Nephron progenitor cell (in vitro differentiated cells): ENCODE results near the gene LKAAEAR1.

ENCODE experiments used
- DNase-seq: peaks from one replicate; pipeline ENCODE4 v3.0.0; 2021
- H3K27ac Mint-ChIP-seq: 2 replicates; pipeline ENCODE4 v1.8.0; 2021; ENCODE audit warnings: mild to moderate bottlenecking, moderate library complexity, mixed read lengths
- H3K27me3 Mint-ChIP-seq: 2 replicates; pipeline ENCODE4 v1.8.0; 2021; ENCODE audit warnings: mild to moderate bottlenecking, low read depth, mixed read lengths; ENCODE audit not compliant: poor library complexity
- H3K36me3 Mint-ChIP-seq: 2 replicates; pipeline ENCODE4 v1.8.0; 2021; ENCODE audit warnings: low read depth, mixed read lengths
- H3K4me1 Mint-ChIP-seq: 2 replicates; pipeline ENCODE4 v1.8.0; 2021; ENCODE audit warnings: mixed read lengths
- H3K4me3 Mint-ChIP-seq: 2 replicates; pipeline ENCODE4 v1.8.0; 2021; ENCODE audit warnings: mild to moderate bottlenecking, moderate library complexity, mixed read lengths
- H3K9me3 Mint-ChIP-seq: 2 replicates; pipeline ENCODE4 v1.8.0; 2021; ENCODE audit warnings: mild to moderate bottlenecking, moderate library complexity, mixed read lengths
- CTCF ChIP-seq: fragments of 200-600 bp; sonication (generic); IDR thresholded peaks from 2 replicates; pipeline ENCODE4 v1.5.0; 2021; ENCODE audit warnings: antibody characterized with exemption

Gene LKAAEAR1

GRCh38 chr20:64048402-64049044 is 35.7 kb downstream of the LKAAEAR1 start:
- peak; percentile 62 for DNase-seq
- H3K27ac Mint-ChIP-seq, result no peak overlapping the region
- TF ChIP-seq CTCF, result no peak
- peaks cover 28% of the 10 kb centered on the region for H3K4me1 Mint-ChIP-seq
- H3K36me3 Mint-ChIP-seq, result no peaks in the 10 kb centered on the region
- H3K4me3 Mint-ChIP-seq, result no peak overlapping the region
- H3K9me3 Mint-ChIP-seq, result no peaks in the 10 kb centered on the region
- peaks cover 78% of the 10 kb centered on the region for H3K27me3 Mint-ChIP-seq

GRCh38 chr20:64047968-64048401 is 36.2 kb downstream of the LKAAEAR1 start:
- Mint-ChIP-seq H3K4me1 (peaks cover 22% of the 10 kb centered on the region), H3K4me3 (peak overlapping the region; percentile 28), H3K36me3 (no peaks in the 10 kb centered on the region), H3K9me3 (no peaks in the 10 kb centered on the region), H3K27me3 (peaks cover 84% of the 10 kb centered on the region), H3K27ac (no peak overlapping the region)
- TF ChIP-seq CTCF, result no peak
- DNase-seq, result peak; percentile 56

GRCh38 chr20:64047046-64047389 is 37.2 kb downstream of the LKAAEAR1 start:
- no peak for TF ChIP-seq CTCF
- no peaks in the 10 kb centered on the region for H3K9me3 Mint-ChIP-seq
- H3K4me1 Mint-ChIP-seq, result peaks cover 22% of the 10 kb centered on the region
- H3K36me3 Mint-ChIP-seq, result no peaks in the 10 kb centered on the region
- no peak overlapping the region for H3K27ac Mint-ChIP-seq
- no peak overlapping the region for H3K4me3 Mint-ChIP-seq
- no peak for DNase-seq
- H3K27me3 Mint-ChIP-seq, result peaks cover 85% of the 10 kb centered on the region

- H3K9me3 Mint-ChIP-seq, result no peaks in the 10 kb centered on the region
- no peak overlapping the region for H3K27ac Mint-ChIP-seq
- H3K4me3 Mint-ChIP-seq, result no peak overlapping the region
- no peak for DNase-seq
- H3K4me1 Mint-ChIP-seq, result peaks cover 22% of the 10 kb centered on the region
- no peaks in the 10 kb centered on the region for H3K36me3 Mint-ChIP-seq
- peaks cover 87% of the 10 kb centered on the region for H3K27me3 Mint-ChIP-seq
- TF ChIP-seq CTCF, result no peak
These were observed 38.7 kb downstream of the LKAAEAR1 start for GRCh38 chr20:64045346-64046011.

- H3K27me3 Mint-ChIP-seq, result peaks cover 88% of the 10 kb centered on the region
- H3K4me1 Mint-ChIP-seq, result peaks cover 27% of the 10 kb centered on the region
- no peak for DNase-seq
- H3K27ac Mint-ChIP-seq, result no peak overlapping the region
- H3K9me3 Mint-ChIP-seq, result no peaks in the 10 kb centered on the region
- no peaks in the 10 kb centered on the region for H3K36me3 Mint-ChIP-seq
- no peak for TF ChIP-seq CTCF
- H3K4me3 Mint-ChIP-seq, result no peak overlapping the region
These were observed 39.5 kb downstream of the LKAAEAR1 start for GRCh38 chr20:64044484-64045247.
